Measurements from ENCODE around the gene MSH5. TPM values are rescaled to one million over a fixed set of nuclear protein-coding genes. Genes with fewer than 3 reads are reported as not detected.
A peak's percentile ranks its signal among the peaks of the same experiment; 100 is the strongest.

The MSH5 gene
- total and polyA plus RNA-seq, 9 of the 15 experiments (the other 6 are each of a cell fraction or from before 2014, with no cell fraction given), result 12.5 to 104 (median 46.6) TPM

DNA sequence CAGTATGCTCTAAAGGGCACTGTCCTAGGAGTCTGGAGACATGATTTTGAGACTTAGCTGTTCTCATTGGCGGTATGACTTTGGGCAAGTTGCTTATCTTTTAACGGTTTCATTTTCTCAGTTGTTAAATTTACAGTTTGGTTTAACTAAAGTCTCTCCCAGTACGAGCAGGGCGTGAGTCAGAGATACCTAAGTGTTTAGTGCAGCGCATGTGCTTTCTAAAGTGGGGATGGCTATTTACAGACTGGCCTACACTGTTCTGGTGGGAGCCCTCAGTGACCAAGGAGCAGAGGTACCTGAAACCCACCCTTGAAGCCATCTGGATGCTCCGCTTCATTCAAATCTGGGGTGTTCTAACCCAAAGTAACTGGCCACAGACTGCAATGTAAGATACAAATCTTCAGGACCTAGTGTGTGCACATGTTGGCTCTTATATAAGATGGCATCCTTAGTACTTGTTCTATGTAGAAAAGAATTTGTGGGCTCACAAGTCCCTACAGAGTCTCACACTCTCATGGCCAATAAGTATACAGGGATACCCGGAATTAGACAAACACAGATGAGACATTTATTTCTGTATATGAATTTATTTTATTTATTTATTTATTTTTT lies 10.7 kb downstream of the MSH5 start (continued):
- TF ChIP-seq, protein P1, sequence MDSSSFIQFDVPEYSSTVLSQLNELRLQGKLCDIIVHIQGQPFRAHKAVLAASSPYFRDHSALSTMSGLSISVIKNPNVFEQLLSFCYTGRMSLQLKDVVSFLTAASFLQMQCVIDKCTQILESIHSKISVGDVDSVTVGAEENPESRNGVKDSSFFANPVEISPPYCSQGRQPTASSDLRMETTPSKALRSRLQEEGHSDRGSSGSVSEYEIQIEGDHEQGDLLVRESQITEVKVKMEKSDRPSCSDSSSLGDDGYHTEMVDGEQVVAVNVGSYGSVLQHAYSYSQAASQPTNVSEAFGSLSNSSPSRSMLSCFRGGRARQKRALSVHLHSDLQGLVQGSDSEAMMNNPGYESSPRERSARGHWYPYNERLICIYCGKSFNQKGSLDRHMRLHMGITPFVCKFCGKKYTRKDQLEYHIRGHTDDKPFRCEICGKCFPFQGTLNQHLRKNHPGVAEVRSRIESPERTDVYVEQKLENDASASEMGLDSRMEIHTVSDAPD (CRISPR knock-in tag; IDR thresholded peaks at IDR 0.05), result no peak
- TF ChIP-seq, protein P2, sequence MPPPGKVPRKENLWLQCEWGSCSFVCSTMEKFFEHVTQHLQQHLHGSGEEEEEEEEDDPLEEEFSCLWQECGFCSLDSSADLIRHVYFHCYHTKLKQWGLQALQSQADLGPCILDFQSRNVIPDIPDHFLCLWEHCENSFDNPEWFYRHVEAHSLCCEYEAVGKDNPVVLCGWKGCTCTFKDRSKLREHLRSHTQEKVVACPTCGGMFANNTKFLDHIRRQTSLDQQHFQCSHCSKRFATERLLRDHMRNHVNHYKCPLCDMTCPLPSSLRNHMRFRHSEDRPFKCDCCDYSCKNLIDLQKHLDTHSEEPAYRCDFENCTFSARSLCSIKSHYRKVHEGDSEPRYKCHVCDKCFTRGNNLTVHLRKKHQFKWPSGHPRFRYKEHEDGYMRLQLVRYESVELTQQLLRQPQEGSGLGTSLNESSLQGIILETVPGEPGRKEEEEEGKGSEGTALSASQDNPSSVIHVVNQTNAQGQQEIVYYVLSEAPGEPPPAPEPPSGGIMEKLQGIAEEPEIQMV (tag; conservative IDR thresholded peaks at IDR 0.05; ENCODE audit: low read depth), result no peak
- no peak for TF ChIP-seq TAF15 (IDR thresholded peaks at IDR 0.05; ENCODE audit: low read depth, low read length)
- TF ChIP-seq RBBP5 (IDR thresholded peaks at IDR 0.05; ENCODE audit: borderline replicate concordance, insufficient read depth, low read length, poor library complexity, severe bottlenecking), result no peak
- no peak for TF ChIP-seq ADNP (tag; IDR thresholded peaks at IDR 0.05)
- TF ChIP-seq SREBF2 (CRISPR knock-in tag; IDR thresholded peaks at IDR 0.05), result no peak
- no peak for TF ChIP-seq TEAD4 (IDR thresholded peaks at IDR 0.05; ENCODE audit: low read length)
- TF ChIP-seq TEAD4 (CRISPR knock-in tag; IDR thresholded peaks at IDR 0.05; ENCODE audit: borderline replicate concordance), result no peak
- peak; percentile 60 for TF ChIP-seq MYBL2 (IDR thresholded peaks at IDR 0.05; ENCODE audit: low read depth)
- no peak for TF ChIP-seq MYBL2 (CRISPR knock-in tag; IDR thresholded peaks at IDR 0.05; ENCODE audit: borderline replicate concordance)
- TF ChIP-seq NR4A1 (CRISPR knock-in tag; IDR thresholded peaks at IDR 0.05), result 0 out of 2 replicates have a peak, but pooled peaks have one; percentile 27
- TF ChIP-seq NR4A1 (tag; IDR thresholded peaks at IDR 0.05), result no peak
- TF ChIP-seq, protein P3, sequence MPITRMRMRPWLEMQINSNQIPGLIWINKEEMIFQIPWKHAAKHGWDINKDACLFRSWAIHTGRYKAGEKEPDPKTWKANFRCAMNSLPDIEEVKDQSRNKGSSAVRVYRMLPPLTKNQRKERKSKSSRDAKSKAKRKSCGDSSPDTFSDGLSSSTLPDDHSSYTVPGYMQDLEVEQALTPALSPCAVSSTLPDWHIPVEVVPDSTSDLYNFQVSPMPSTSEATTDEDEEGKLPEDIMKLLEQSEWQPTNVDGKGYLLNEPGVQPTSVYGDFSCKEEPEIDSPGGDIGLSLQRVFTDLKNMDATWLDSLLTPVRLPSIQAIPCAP (CRISPR knock-in tag; IDR thresholded peaks at IDR 0.05; ENCODE audit: borderline replicate concordance), result no peak
- TF ChIP-seq, protein P4, sequence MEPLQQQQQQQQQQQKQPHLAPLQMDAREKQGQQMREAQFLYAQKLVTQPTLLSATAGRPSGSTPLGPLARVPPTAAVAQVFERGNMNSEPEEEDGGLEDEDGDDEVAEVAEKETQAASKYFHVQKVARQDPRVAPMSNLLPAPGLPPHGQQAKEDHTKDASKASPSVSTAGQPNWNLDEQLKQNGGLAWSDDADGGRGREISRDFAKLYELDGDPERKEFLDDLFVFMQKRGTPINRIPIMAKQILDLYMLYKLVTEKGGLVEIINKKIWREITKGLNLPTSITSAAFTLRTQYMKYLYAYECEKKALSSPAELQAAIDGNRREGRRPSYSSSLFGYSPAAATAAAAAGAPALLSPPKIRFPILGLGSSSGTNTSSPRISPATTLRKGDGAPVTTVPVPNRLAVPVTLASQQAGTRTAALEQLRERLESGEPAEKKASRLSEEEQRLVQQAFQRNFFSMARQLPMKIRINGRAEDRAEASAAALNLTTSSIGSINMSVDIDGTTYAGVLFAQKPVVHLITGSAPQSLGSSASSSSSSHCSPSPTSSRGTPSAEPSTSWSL (CRISPR knock-in tag; IDR thresholded peaks at IDR 0.05; ENCODE audit: borderline replicate concordance), result no peak
- TF ChIP-seq HEY1 (CRISPR knock-in tag; IDR thresholded peaks at IDR 0.05; ENCODE audit: borderline replicate concordance), result no peak
- TF ChIP-seq FOXK1 (CRISPR knock-in tag; IDR thresholded peaks at IDR 0.05; ENCODE audit: borderline replicate concordance), result no peak
- TF ChIP-seq, protein P5, sequence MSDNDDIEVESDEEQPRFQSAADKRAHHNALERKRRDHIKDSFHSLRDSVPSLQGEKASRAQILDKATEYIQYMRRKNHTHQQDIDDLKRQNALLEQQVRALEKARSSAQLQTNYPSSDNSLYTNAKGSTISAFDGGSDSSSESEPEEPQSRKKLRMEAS (CRISPR knock-in tag; IDR thresholded peaks at IDR 0.05), result peak; percentile 87
- 0 out of 2 replicates have a peak, but pooled peaks have one; percentile 34 for TF ChIP-seq SMAD4 (CRISPR knock-in tag; conservative IDR thresholded peaks at IDR 0.05)
